ENCODE measurements around the gene DEFB108B. TPM values are rescaled to one million over a fixed set of nuclear protein-coding genes. Genes with fewer than 3 reads are reported as not detected.
A peak's percentile ranks its signal among the peaks of the same experiment; 100 is the strongest.
"Not testable (repeated sequence)": the region's sequence is repeated elsewhere in the genome, so short reads cannot be mapped to it uniquely, and the experiment has no call there.

DEFB108B gene
- total and polyA plus RNA-seq, 4 donors: not detected

- not testable (repeated sequence) for H3K4me1 ChIP-seq (ENCODE audit: control insufficient read depth in 4 of 4, insufficient read depth in 4 of 4, low read length in 3 of 4); H3K36me3 ChIP-seq (ENCODE audit: control insufficient read depth in 4 of 4, insufficient read depth in 3 of 4, low read depth in 1 of 4, low read length in 3 of 4); H3K9me3 ChIP-seq (ENCODE audit: control insufficient read depth in 4 of 4, low read length in 3 of 4); H3K9ac ChIP-seq (ENCODE audit: low read depth in 1 of 2, low read length in 2 of 2); H3K4me3 ChIP-seq (ENCODE audit: low read depth in 1 of 3, low read length in 3 of 3); H3K27ac ChIP-seq (ENCODE audit: low read depth in 1 of 2, low read length in 2 of 2); H3K27me3 ChIP-seq (ENCODE audit: control insufficient read depth in 4 of 4, insufficient read depth in 4 of 4, low read length in 3 of 4)
- 57% methylated on average over 13 of the region's 13 CpGs for WGBS
- TF ChIP-seq CTCF (IDR thresholded peaks at IDR 0.05; ENCODE audit: low read depth, low read length, missing input control): peak; percentile 51
- TF ChIP-seq RAD21 (IDR thresholded peaks at IDR 0.05): peak; percentile 48 to 64
- peak; percentile 85 for DNase-seq (ENCODE audit: low spot score)
These were observed 32.6 kb upstream of the DEFB108B start for GRCh38 chr11:71800335-71800953.

DNA sequence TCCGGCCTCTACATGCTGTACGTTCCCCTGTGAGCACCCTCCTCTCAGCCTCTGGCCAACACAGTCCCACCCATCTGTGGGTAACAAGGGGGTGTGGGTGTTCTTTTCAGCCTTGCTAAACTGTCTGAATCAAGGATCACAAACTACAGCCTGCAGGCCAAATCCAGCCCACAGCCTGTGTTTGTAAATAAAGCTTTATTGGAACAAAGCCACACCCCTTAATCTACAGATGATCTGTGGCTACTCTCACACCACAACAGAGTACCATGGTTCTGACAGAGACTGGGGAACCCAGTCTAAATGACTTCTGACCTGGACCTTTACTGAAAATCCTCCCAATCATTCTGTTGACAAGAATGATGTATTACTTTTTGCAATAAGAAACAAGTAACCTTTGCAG lies 32.0 kb upstream of the DEFB108B start:
- not testable (repeated sequence) for H3K36me3 ChIP-seq (ENCODE audit: control insufficient read depth in 4 of 4, insufficient read depth in 3 of 4, low read depth in 1 of 4, low read length in 3 of 4); H3K9me3 ChIP-seq (ENCODE audit: control insufficient read depth in 4 of 4, low read length in 3 of 4); H3K4me3 ChIP-seq (ENCODE audit: low read depth in 1 of 3, low read length in 3 of 3); DNase-seq (ENCODE audit: low spot score); H3K9ac ChIP-seq (ENCODE audit: low read depth in 1 of 2, low read length in 2 of 2); H3K4me1 ChIP-seq (ENCODE audit: control insufficient read depth in 4 of 4, insufficient read depth in 4 of 4, low read length in 3 of 4); H3K27me3 ChIP-seq (ENCODE audit: control insufficient read depth in 4 of 4, insufficient read depth in 4 of 4, low read length in 3 of 4); H3K27ac ChIP-seq (ENCODE audit: low read depth in 1 of 2, low read length in 2 of 2)
- 100% methylated on average over 2 of the region's 2 CpGs for WGBS

DNA sequence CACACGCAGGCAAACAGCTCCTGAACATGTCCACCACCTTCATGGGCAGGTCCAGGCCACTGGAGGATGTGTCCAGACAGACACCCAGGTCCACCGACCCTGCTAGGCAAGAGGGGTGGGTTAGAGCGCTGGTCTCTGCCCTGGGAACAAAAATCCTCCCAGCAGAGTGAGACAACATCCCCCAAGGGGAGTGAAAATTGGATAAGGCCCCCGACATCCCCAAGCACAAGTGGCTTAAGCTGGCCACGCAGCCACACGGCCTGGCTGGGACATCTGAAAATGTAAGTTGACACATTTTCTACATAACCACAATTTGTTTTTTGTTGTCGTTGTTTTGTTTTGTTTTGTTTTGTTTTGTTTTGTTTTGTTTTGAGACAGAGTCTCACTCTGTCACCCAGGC lies 30.1 kb upstream of the DEFB108B start:
- not testable (repeated sequence) for H3K4me1 ChIP-seq (ENCODE audit: control insufficient read depth in 4 of 4, insufficient read depth in 4 of 4, low read length in 3 of 4); H3K27ac ChIP-seq (ENCODE audit: low read depth in 1 of 2, low read length in 2 of 2); H3K36me3 ChIP-seq (ENCODE audit: control insufficient read depth in 4 of 4, insufficient read depth in 3 of 4, low read depth in 1 of 4, low read length in 3 of 4); H3K9me3 ChIP-seq (ENCODE audit: control insufficient read depth in 4 of 4, low read length in 3 of 4); H3K4me3 ChIP-seq (ENCODE audit: low read depth in 1 of 3, low read length in 3 of 3); DNase-seq (ENCODE audit: low spot score); H3K9ac ChIP-seq (ENCODE audit: low read depth in 1 of 2, low read length in 2 of 2); H3K27me3 ChIP-seq (ENCODE audit: control insufficient read depth in 4 of 4, insufficient read depth in 4 of 4, low read length in 3 of 4)
- WGBS: 78% methylated on average over 7 of the region's 7 CpGs

- not testable (repeated sequence) for H3K4me3 ChIP-seq (ENCODE audit: low read depth in 1 of 3, low read length in 3 of 3); DNase-seq (ENCODE audit: low spot score); H3K9ac ChIP-seq (ENCODE audit: low read depth in 1 of 2, low read length in 2 of 2); H3K27me3 ChIP-seq (ENCODE audit: control insufficient read depth in 4 of 4, insufficient read depth in 4 of 4, low read length in 3 of 4); H3K4me1 ChIP-seq (ENCODE audit: control insufficient read depth in 4 of 4, insufficient read depth in 4 of 4, low read length in 3 of 4); H3K36me3 ChIP-seq (ENCODE audit: control insufficient read depth in 4 of 4, insufficient read depth in 3 of 4, low read depth in 1 of 4, low read length in 3 of 4); H3K9me3 ChIP-seq (ENCODE audit: control insufficient read depth in 4 of 4, low read length in 3 of 4); H3K27ac ChIP-seq (ENCODE audit: low read depth in 1 of 2, low read length in 2 of 2)
- WGBS: 82% methylated on average over 9 of the region's 9 CpGs
These were observed 28.6 kb upstream of the DEFB108B start for GRCh38 chr11:71804158-71804947.

DNA sequence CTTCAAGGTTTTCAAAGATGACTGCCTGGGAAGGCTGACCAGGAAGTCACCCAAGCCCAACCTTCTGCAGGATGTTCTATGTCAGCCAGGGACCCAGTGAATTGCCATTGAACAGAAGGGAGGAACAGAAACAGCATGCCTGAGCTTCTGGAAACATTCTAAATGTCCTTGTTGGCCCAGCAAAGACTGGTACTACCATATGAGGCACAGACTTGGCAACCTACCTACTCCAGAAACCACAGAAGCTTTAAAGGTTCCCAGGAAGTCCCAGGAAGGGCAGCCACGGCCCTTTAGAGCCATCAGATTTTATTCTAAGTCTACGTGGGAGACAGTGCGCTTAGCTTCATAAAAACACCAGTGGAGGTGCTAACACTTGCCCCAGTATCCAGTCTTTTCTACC lies 20.5 kb upstream of the DEFB108B start:
- 90% methylated on average over 3 of the region's 3 CpGs for WGBS

More for the DNA sequence above, 20.5 kb upstream of the DEFB108B start:
- not testable (repeated sequence) for H3K9ac ChIP-seq (ENCODE audit: low read depth in 1 of 2, low read length in 2 of 2); H3K9me3 ChIP-seq (ENCODE audit: control insufficient read depth in 4 of 4, low read length in 3 of 4); H3K27ac ChIP-seq (ENCODE audit: low read depth in 1 of 2, low read length in 2 of 2); H3K36me3 ChIP-seq (ENCODE audit: control insufficient read depth in 4 of 4, insufficient read depth in 3 of 4, low read depth in 1 of 4, low read length in 3 of 4); DNase-seq (ENCODE audit: low spot score); H3K27me3 ChIP-seq (ENCODE audit: control insufficient read depth in 4 of 4, insufficient read depth in 4 of 4, low read length in 3 of 4); H3K4me3 ChIP-seq (ENCODE audit: low read depth in 1 of 3, low read length in 3 of 3); H3K4me1 ChIP-seq (ENCODE audit: control insufficient read depth in 4 of 4, insufficient read depth in 4 of 4, low read length in 3 of 4)

Measured in liver (tissue), 9 donors.